HG02623 (cell line): ENCODE measurements around the gene SAMD15.
"Not testable (repeated sequence)": the region's sequence is repeated elsewhere in the genome, so short reads cannot be mapped to it uniquely, and the experiment has no call there.

Experiments
- ATAC-seq: cut with Tn5 transposase; IDR thresholded peaks from one replicate; pipeline ENCODE4 v1.9.1; 2021; ENCODE audit warnings: moderate library complexity; ENCODE audit not compliant: unreplicated experiment

SAMD15 gene

DNA sequence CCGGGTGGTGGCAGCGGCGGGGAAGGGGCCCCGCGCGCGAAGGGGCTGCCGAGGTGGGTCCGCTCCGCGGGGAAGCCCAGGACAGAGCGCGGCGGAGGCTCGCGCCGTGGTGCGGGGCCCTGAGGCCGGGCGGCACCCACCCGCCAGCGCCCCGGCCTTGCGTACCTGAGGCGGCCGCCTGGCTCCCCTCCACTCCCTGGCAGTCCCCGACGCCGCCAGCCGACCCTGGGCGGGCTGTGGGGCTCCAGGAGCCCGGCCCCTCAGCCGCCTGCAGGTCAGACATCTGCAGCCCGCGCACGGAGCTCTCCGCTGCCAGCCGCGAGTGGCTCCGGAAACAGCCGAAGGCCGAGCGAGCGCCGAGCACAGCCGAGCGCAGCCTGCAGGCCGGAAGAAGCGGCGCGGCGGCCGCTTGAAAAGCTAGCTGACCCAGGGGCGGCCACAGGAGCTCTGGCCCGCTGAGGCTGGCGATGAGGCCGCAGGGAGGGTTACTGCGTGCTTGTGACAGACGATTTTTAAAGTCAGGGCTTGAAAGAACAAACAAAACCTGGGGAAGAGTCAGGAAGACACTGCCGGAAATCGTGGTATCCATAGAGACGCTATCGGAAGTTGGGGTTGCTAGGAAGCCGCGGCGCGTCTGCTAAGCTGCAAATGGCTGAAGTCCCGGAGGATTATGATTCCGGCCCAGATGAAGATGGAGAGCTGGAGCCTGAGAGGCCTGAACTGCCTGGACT is at the start of gene SAMD15, which contains the start of gene TMED8:
Gene SAMD15 (plus strand): TSS at position 609 of the 731 bp plus-strand sequence. CDS start 40 bp downstream, at position 649.
Gene TMED8 (minus strand): TSS at position 324 of the 731 bp plus-strand sequence. CDS start 41 bp downstream, at position 283.
- ATAC-seq = peak; percentile 84

- no peak for ATAC-seq
Observed at GRCh38 chr14:77329872-77330271, 47.3 kb upstream of the SAMD15 start.

- ATAC-seq = no peak
Observed at GRCh38 chr14:77335576-77335975, 41.6 kb upstream of the SAMD15 start.

DNA sequence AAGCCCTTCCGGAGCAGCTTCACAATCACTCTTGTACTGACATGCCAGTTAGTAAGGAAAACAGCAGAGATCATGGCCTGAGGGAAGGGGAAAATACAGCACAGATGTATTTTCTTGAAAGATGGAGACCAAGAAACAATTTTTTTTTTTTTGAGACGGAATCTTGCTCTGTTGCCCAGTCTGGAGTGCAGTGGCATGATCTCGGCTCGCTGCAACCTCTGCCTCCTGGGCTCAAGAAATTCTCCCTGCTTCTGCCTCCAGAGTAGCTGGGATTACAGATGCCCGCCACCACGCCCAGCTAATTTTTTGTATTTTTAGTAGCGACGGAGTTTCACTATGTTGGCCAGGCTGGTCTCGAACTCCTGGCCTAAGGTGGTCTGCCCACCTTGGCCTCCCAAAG is 39.9 kb upstream of the SAMD15 start:
- ATAC-seq = not testable (repeated sequence)

DNA sequence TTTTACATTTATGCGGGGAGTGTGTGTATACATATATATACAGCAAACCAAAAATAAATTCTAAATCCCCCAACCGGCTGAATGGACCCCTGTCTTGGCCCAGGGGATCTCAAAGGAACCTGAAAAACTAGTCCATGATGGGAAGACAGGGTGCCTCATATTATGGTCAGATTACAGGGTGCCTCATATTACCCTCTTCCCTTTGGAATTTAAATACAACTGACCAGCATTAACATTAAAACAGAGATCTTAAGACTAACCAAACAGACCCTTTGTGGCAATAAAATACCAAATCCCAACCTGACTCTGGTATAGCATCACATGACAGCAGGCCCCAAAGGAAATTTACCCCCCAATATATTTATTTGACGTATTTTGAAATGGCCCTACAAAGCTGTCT is 39.3 kb upstream of the SAMD15 start:
- ATAC-seq = no peak

DNA sequence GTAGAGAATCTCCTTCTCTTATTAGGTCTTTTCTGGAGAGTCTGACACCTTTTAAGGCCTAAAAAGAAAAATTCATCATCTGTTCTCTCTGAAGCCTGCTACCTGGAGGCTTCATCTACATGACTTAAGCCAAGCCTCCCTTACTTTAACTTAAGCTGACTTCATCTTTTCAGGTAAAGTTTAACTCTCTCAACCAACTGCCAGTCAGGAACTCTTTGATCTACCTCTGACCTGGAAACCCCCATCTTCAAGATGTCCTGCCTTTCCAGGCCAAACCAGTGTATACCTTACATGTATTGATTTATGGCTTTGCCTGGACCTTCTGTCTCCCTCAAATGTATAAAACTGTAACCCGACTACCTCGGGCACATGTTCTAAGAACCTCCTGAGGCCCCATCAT is 38.9 kb upstream of the SAMD15 start:
- no peak for ATAC-seq

DNA sequence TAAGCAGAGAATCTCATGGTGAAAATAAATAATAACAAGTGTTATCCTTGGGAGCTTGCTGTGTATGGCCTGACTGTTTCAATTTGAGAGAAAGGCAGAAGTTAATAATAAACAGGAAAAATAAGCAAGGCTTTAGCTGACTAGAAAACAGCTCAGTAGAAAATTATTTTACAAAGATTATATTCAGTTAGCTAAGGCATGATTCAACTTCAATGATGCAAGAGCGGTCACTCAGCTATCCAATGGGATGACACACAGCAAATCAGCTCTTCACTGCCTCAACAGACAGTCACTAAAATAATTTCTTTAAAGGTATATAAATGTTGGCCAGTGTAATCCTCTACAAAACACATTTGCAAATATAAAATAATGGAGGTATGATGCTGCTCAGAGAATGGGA is 37.8 kb upstream of the SAMD15 start:
- ATAC-seq = no peak

DNA sequence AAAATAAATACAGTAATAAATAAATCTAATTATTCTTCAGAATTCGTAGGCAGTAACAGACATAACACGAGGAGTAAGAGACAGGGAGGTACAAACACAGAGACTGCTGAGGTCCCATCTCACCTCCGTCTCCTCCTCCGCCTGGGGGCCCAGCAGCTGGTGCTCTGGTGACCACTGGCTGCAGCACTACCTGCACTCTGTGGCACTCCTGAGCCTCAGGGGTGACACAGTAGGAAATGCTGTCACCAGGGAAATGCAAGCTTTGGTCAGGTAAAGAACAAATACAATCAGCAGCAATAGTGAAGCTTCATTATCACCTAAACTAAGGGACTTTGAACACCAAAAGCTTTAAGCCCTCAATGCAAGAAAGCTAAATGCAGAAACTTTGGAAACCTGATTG is 36.8 kb upstream of the SAMD15 start:
- ATAC-seq = no peak

DNA sequence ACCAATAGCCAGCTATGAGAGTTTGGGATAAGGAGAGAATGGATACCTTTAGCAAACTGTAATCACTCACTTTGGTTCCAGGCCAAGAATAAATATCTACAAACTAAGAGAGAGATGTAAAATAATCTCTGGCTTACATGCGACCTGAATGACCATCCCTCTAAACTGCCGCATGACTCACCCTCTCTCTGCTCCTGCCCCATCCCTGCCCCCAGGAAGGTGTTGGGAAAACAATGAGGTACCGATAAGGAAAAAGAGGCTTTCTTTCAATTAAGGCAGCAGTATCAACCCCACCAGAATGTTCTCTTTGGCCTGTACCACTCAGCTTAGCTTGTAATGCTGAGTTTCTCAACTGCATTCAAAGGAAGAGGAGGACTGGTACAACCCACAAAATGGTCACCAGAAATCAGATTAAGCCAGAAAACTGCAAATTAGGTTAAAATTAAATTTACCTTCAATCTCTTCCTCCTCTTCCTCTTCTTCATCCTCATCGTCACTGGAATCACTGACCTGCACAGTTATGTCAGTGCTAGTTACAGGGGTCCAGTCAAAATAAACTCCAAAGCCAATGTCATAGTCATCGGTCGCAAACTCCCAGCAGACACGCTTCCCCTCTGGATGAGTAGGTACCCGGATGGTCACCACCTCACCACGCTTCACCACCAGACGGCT is 34.3 kb upstream of the SAMD15 start:
- no peak for ATAC-seq

DNA sequence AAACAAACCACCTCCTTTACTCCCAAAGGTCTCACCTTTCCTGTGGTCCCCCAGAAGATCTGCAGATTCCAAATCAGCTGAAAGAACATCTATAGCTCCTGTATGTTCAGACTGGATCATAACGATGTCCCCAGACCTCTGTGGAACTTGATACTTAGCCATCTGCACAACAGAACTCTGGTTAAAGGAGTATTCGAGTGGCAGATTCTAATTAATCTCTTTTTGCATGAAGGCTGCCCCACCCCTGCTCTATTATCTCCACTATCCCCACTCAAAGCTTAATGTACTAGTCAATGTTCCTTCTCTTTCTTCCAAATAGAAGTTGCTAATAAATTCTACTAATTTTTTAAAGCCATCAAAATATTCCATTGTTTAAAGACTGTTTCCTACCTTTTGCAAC is 33.5 kb upstream of the SAMD15 start:
- ATAC-seq = no peak

GRCh38 chr14:77344377-77344996 is 32.7 kb upstream of the SAMD15 start:
- ATAC-seq = no peak

GRCh38 chr14:77346495-77346894 is 30.7 kb upstream of the SAMD15 start:
- no peak for ATAC-seq

GRCh38 chr14:77347751-77348150 is 29.4 kb upstream of the SAMD15 start:
- ATAC-seq = no peak

GRCh38 chr14:77353469-77354141 is 23.6 kb upstream of the SAMD15 start:
- no peak for ATAC-seq

GRCh38 chr14:77355811-77356210 is 21.4 kb upstream of the SAMD15 start:
- no peak for ATAC-seq

GRCh38 chr14:77356899-77357298 is 20.3 kb upstream of the SAMD15 start:
- ATAC-seq = no peak

GRCh38 chr14:77359626-77360025 is 17.6 kb upstream of the SAMD15 start:
- no peak for ATAC-seq

- ATAC-seq = no peak
Observed at GRCh38 chr14:77364146-77364545, 13.0 kb upstream of the SAMD15 start.

GRCh38 chr14:77369285-77369684 is 7.9 kb upstream of the SAMD15 start:
- no peak for ATAC-seq

DNA sequence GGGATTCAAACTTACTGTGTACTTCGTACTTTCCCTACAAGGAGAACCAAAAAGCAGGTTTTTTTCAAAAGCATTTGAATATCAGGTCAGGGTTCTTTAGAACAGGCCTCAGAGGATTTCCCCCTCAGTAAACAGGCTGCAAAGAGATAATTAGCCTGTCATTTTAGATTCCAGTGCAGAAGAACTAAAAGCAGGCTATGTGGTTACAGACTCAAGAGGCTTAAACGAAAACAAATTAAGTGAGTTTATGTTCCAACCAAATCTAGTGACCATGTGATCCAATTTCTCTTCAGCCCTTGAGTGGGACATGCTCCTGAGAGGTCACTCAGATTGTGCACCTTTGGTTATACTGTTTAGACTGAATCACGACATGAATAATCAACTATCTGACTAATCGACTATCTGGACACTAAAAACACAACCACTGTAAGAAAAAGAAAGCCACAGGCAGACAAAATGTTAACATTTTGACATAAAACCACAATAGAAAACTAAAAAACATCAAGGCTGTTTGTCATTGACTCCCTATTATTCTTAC is 4.8 kb upstream of the SAMD15 start:
- peak; percentile 25 for ATAC-seq
